Activated CD4-positive, alpha-beta T cell treated with anti-CD3 and anti-CD28 coated beads for 36 hours (primary cell): ENCODE data around the gene C16orf46. TPM values are rescaled to one million over a fixed set of nuclear protein-coding genes. Genes with fewer than 3 reads are reported as not detected.

Experiments used
- ATAC-seq: fragments of 200-7000 bp; cut with Tn5 transposase; one replicate; pipeline ENCODE4 v1.10.0; 2021; ENCODE audit warnings: mild to moderate bottlenecking, moderate library complexity
- CTCF ChIA-PET: fragments of 350-600 bp; sonication (Branson Sonifier 250); formaldehyde crosslinking; loops from one replicate; lab custom pipeline; 2021; ENCODE audit warnings: antibody characterized with exemption; lab: Charles Lee
- POLR2A ChIA-PET: fragments of 350-600 bp; sonication (Branson Sonifier 250); formaldehyde crosslinking; loops from one replicate; lab custom pipeline; 2021; ENCODE audit warnings: antibody characterized with exemption, inconsistent platforms; lab: Charles Lee
- DNase-seq: peaks from one replicate; pipeline ENCODE4 v3.0.0-alpha.2; 2020
- H3K27ac Mint-ChIP-seq: one replicate; pipeline ENCODE4 v1.8.0; 2021; ENCODE audit warnings: mixed read lengths
- H3K27me3 Mint-ChIP-seq: one replicate; pipeline ENCODE4 v1.8.0; 2021; ENCODE audit warnings: mixed read lengths
- H3K36me3 Mint-ChIP-seq: one replicate; pipeline ENCODE4 v1.8.0; 2021; ENCODE audit warnings: low read depth, mixed read lengths
- H3K4me1 Mint-ChIP-seq: one replicate; pipeline ENCODE4 v1.8.0; 2021; ENCODE audit warnings: mixed read lengths
- H3K4me3 Mint-ChIP-seq: one replicate; pipeline ENCODE4 v1.8.0; 2021; ENCODE audit warnings: mild to moderate bottlenecking, moderate library complexity, mixed read lengths
- H3K9me3 Mint-ChIP-seq: one replicate; pipeline ENCODE4 v1.8.0; 2021; ENCODE audit warnings: low read depth, mixed read lengths
- intact Hi-C, 2 experiments: fragments of 100-400 bp; cut with DNase I in 1 of 2; cut with micrococcal nuclease in 1 of 2; formaldehyde crosslinking; loops; one replicate each; pipeline versions ENCODE4 v1.14.2 to v1.15.1; 2022 to 2024; cut with DNase I, micrococcal nuclease
- total RNA-seq, 2 experiments: library from RNA; stranded (reverse); gene quantifications; one replicate each; pipeline ENCODE4 v1.2.3, GENCODE V29; 2021

The C16orf46 gene
- total RNA-seq, 2 experiments from 2014 or later: 0.28 to 0.34 TPM

DNA sequence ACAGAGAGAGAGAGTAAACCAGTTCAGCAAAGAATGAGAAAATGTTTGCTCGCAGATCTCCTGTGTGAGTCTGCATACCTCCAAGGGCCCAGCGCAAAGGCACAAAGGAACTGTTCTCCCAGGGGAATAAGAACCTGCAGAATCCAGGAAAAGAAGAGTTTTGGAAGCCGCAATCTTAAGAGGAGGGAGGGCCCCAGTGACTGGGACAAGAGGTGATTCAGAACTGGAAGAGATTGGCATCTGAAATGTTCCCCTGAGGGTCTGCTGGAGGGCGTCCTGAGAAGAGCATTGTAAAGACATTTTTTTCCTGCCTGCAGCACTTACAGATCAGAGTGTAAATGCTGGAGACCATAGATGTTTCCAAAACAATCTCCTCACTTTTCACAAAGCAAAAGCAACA is 35.3 kb downstream of the C16orf46 start:
- CTCF ChIA-PET: no interaction called here
- Mint-ChIP-seq H3K27ac (peak overlapping the region; percentile 13), H3K36me3 (peaks cover 38% of the 10 kb centered on the region)

GRCh38 chr16:81040842-81041241 is 36.2 kb downstream of the C16orf46 start:
- Mint-ChIP-seq H3K4me1 (peaks cover 30% of the 10 kb centered on the region), H3K36me3 (peaks cover 38% of the 10 kb centered on the region), H3K9me3 (no peaks in the 10 kb centered on the region), H3K27me3 (no peaks in the 10 kb centered on the region), H3K27ac (peak overlapping the region; percentile 16), H3K4me3 (no peak overlapping the region)
- ChIA-PET CTCF (interaction anchor here (0.6 kb wide), 1 partner anchor 412 kb away, joined by 3 read pairs; no protein-coding TSS in a partner anchor), POLR2A (no interaction called here)
- ATAC-seq (no peak), DNase-seq (no peak)
- intact Hi-C loops: no loop called here

More for the DNA sequence above, 35.3 kb downstream of the C16orf46 start:
- Mint-ChIP-seq H3K4me1 (peaks cover 28% of the 10 kb centered on the region), H3K27me3 (no peaks in the 10 kb centered on the region), H3K9me3 (no peaks in the 10 kb centered on the region), H3K4me3 (no peak overlapping the region)
- intact Hi-C loops: no loop called here
- ATAC-seq (no peak), DNase-seq (no peak)
- POLR2A ChIA-PET: no interaction called here

DNA sequence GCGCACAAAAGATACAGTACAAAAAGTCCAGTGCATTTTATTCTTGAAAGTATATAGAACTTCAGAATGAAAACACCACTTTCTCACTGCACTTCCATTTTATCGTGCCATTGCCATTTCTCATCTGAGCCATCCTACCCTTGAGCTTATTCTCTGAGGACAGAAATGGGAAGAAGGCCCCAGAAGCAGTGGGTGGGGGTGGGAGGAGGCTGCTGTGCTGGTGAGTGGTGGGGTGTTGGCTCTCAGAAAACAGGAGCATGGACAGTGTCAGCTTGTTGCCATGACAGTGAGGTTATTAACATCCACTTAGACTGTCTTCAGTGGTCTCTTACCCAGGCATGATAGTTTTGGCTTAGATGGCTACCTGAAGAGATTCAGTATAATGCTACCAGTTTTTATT is 36.9 kb downstream of the C16orf46 start:
- DNase-seq (no peak), ATAC-seq (no peak)
- Mint-ChIP-seq H3K9me3 (no peaks in the 10 kb centered on the region), H3K4me1 (peaks cover 30% of the 10 kb centered on the region), H3K36me3 (peaks cover 35% of the 10 kb centered on the region), H3K4me3 (no peak overlapping the region), H3K27ac (peak overlapping the region; percentile 22), H3K27me3 (no peaks in the 10 kb centered on the region)
- CTCF ChIA-PET: no interaction called here
- intact Hi-C loops: no loop called here
- POLR2A ChIA-PET: no interaction called here

DNA sequence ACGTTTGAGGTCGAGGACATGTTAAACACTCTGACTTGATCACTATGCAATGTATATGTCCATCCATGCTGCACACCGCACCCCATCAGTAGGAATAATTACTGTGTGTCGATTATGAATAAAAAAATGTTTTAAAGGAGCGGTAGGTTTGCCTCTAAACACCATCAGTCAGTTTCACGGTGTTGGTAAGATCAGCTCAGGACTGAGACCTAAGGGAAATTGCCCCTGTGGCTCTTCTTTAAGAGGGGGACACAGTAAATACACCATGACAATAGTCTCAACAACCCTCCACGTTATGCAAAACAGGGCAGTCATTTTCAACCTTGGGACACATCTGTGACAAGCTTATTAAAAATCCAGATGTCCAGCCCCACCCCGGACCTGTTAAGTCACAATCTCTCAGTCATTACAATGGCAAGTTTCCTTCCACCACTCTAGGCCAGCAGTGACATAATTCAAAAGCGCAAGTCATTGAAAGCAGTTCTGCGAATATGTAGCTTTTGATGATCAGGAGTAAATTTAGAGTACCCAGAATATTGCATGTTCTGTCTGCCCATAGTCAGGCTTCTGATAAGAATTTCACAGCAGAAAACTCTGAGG is 40.2 kb downstream of the C16orf46 start:
- ChIA-PET CTCF (interaction anchor here (0.5 to 4.0 kb wide), 9 partner anchors 9 to 162 kb away, joined by 3 to 51 read pairs (median 6); partner anchors contain the start of genes C16orf46, CENPN and CMC2), POLR2A (interaction anchor here (0.9 to 1.8 kb wide), 2 partner anchors 33 to 40 kb away, joined by 3 to 10 read pairs; partner anchors contain the start of gene C16orf46)
- peaks cover 15% of the 10 kb centered on the region for H3K36me3 Mint-ChIP-seq
- intact Hi-C loops: loop anchor here in 1 of 2 experiments (1.0 to 5.0 kb wide), 2 partner anchors 278 to 710 kb away; no protein-coding TSS in a partner anchor
- H3K27me3 Mint-ChIP-seq: no peaks in the 10 kb centered on the region
- ATAC-seq (no peak), DNase-seq (peak; percentile 11)
- peak overlapping the region; percentile 48 for H3K27ac Mint-ChIP-seq
- no peaks in the 10 kb centered on the region for H3K9me3 Mint-ChIP-seq
- H3K4me1 Mint-ChIP-seq: peaks cover 30% of the 10 kb centered on the region
- peak overlapping the region; percentile 80 for H3K4me3 Mint-ChIP-seq

GRCh38 chr16:81035975-81036750 is 40.9 kb downstream of the C16orf46 start:
- Mint-ChIP-seq H3K4me3 (peak overlapping the region; percentile 80), H3K27me3 (no peaks in the 10 kb centered on the region), H3K9me3 (no peaks in the 10 kb centered on the region), H3K36me3 (peaks cover 17% of the 10 kb centered on the region), H3K4me1 (peaks cover 30% of the 10 kb centered on the region), H3K27ac (peak overlapping the region; percentile 48)
- ATAC-seq (peak; percentile 71), DNase-seq (peak; percentile 67)
- POLR2A ChIA-PET: interaction anchor here (0.9 to 1.8 kb wide), 3 partner anchors 29 to 41 kb away, joined by 3 to 10 read pairs (median 9); partner anchors contain the start of genes C16orf46, CENPN and CMC2
- CTCF ChIA-PET: interaction anchor here (0.5 to 4.0 kb wide), 20 partner anchors 10 to 839 kb away, joined by 3 to 51 read pairs (median 4); partner anchors contain the start of genes C16orf46, CENPN and CMC2
- intact Hi-C loops: loop anchor here (1.0 to 5.0 kb wide), 7 partner anchors 29 to 711 kb away; partner anchors contain the start of genes CENPN (in 2 of the 2) and GCSH (in 2 of the 2)

DNA sequence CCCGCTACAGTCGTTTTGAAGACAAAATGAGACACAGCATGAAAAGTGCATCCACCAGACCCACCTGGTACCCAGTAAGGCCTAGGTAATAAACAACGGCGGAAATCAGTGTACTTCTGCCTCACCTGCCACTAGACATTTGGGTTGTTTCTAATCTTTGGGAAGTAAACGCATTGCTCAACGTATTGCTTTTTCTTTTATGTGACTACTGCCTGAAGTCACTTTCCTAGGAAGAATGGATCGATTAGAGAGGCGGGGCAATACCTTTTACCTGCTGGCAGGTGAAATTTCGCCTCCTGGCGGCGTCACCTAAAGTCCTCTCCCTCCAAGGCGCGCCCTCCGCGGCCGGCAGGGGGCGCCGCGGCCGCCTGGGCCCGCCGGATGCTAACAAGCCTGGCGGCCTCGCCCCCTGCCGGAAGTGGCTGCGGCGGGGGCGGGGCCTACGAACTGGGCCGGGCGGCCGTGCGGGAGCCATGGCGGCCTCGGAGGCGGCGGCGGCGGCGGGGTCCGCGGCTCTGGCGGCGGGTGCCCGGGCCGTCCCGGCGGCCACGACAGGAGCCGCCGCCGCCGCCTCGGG is 41.6 kb downstream of the C16orf46 start, which contains the start of gene ATMIN:
TSS of gene ATMIN (plus strand) at position 445 of the 577 bp plus-strand sequence. CDS start at position 474, 29 bp downstream.
- Mint-ChIP-seq H3K27me3 (no peaks in the 10 kb centered on the region), H3K36me3 (peaks cover 21% of the 10 kb centered on the region)

GRCh38 chr16:81029930-81030604 is 47.0 kb downstream of the C16orf46 start:
- ChIA-PET POLR2A (no interaction called here), CTCF (interaction anchor here (0.6 to 1.5 kb wide), 3 partner anchors 26 to 176 kb away, joined by 3 to 5 read pairs (median 4); no protein-coding TSS in a partner anchor)
- Mint-ChIP-seq H3K36me3 (peaks cover 57% of the 10 kb centered on the region), H3K9me3 (peaks cover 2% of the 10 kb centered on the region), H3K4me3 (no peak overlapping the region), H3K4me1 (peaks cover 8% of the 10 kb centered on the region), H3K27me3 (no peaks in the 10 kb centered on the region), H3K27ac (peak overlapping the region; percentile 69)
- ATAC-seq: peak; percentile 86
- DNase-seq: peak; percentile 54
- intact Hi-C loops: no loop called here

More for the DNA sequence above, 41.6 kb downstream of the C16orf46 start, which contains the start of gene ATMIN:
- Mint-ChIP-seq H3K27ac (peak within 1 kb of the TSS; percentile 48), H3K4me3 (peak within 1 kb of the TSS; percentile 80), H3K9me3 (no peaks in the 10 kb centered on the region), H3K4me1 (peaks cover 30% of the 10 kb centered on the region)
- peak; percentile 91 for ATAC-seq
- intact Hi-C loops: loop anchor here (1.0 to 5.0 kb wide), 6 partner anchors 28 to 712 kb away; partner anchors contain the start of genes CENPN (in 2 of the 2) and GCSH (in 2 of the 2)
- ChIA-PET CTCF (interaction anchor here (0.6 to 4.0 kb wide), 18 partner anchors 10 to 840 kb away, joined by 3 to 51 read pairs (median 4); partner anchors contain the start of genes C16orf46, CENPN and CMC2), POLR2A (interaction anchor here (0.9 to 1.8 kb wide), 3 partner anchors 29 to 41 kb away, joined by 3 to 10 read pairs (median 9); partner anchors contain the start of genes C16orf46, CENPN and CMC2)
- DNase-seq: peak; percentile 93

DNA sequence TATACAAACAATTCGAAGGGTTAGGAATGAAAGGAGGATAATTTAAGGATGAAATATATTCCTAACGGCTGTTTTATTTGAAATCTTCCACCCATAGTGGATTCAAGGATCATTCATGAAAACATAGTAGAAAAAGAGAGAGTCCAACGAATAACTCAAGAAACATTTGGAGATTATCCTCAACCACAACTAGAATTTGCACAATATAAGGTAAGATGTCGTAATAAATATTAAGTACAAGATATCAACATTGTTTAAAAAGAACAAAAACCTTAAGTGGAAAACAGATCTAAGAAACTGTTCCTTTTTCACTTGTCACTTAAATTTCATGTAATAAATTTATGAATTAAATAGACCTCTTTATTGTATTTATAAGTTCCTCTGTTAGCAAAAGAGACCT is 50.6 kb downstream of the C16orf46 start:
- ChIA-PET POLR2A (no interaction called here), CTCF (no interaction called here)
- DNase-seq: no peak
- no peak overlapping the region for H3K27ac Mint-ChIP-seq
- H3K4me3 Mint-ChIP-seq: no peak overlapping the region
- peaks cover 2% of the 10 kb centered on the region for H3K9me3 Mint-ChIP-seq
- peaks cover 75% of the 10 kb centered on the region for H3K36me3 Mint-ChIP-seq
- no peak for ATAC-seq
- no peaks in the 10 kb centered on the region for H3K27me3 Mint-ChIP-seq
- intact Hi-C loops: no loop called here
- H3K4me1 Mint-ChIP-seq: peaks cover 8% of the 10 kb centered on the region

DNA sequence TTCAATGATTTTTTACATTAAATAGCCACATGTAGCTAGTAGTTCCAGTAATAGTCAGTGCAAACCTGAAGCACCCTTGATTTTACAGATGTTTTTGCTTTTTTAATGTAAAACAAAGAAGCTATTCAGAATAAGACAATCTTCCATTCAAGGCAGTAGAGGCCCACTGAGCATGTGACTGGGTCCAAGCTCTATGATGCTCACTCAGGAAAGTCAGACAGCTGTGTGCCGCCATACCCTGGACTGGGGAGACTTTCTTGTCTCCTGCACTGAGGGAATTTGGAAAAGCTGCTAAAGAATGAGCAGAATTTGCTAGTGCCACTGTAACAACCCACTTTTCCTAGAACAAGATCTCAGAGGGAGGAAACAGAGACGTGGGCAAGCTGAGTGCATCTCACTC is 58.5 kb downstream of the C16orf46 start:
- ChIA-PET CTCF (interaction anchor here (0.9 to 2.2 kb wide), 5 partner anchors 10 to 98 kb away, joined by 3 to 9 read pairs (median 3); partner anchors contain the start of gene ATMIN), POLR2A (interaction anchor here (0.7 kb wide), 1 partner anchor 60 kb away, joined by 6 read pairs; no protein-coding TSS in a partner anchor)
- no peak overlapping the region for H3K27ac Mint-ChIP-seq
- H3K9me3 Mint-ChIP-seq: no peaks in the 10 kb centered on the region
- no peak for ATAC-seq
- intact Hi-C loops: no loop called here
- peaks cover 66% of the 10 kb centered on the region for H3K36me3 Mint-ChIP-seq
- no peak for DNase-seq
- H3K4me1 Mint-ChIP-seq: peaks cover 2% of the 10 kb centered on the region
- H3K27me3 Mint-ChIP-seq: no peaks in the 10 kb centered on the region
- H3K4me3 Mint-ChIP-seq: no peak overlapping the region

DNA sequence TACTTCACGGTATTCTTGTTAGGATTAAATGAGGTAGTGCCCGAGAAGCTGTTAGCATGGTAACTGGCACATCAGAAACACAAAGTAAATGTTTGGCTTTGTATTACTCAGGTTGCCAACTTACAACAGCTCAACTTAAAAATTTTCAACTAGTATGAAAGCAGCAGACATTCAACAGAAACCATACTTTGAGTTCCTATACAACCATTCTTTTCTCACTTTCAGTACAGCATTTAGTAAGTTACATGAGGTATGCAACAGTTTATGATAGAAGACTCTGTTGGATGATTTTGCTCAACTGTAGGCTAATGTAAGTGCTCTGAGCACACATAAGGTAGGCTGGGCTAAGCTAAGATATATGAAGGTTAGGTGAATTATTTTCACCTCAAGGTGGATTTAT is 62.4 kb downstream of the C16orf46 start:
- ChIA-PET POLR2A (no interaction called here), CTCF (interaction anchor here (1.3 to 1.4 kb wide), 2 partner anchors 11 to 20 kb away, joined by 4 to 6 read pairs; no protein-coding TSS in a partner anchor)
- H3K4me3 Mint-ChIP-seq: no peak overlapping the region
- no peak overlapping the region for H3K27ac Mint-ChIP-seq
- no peaks in the 10 kb centered on the region for H3K27me3 Mint-ChIP-seq
- no peaks in the 10 kb centered on the region for H3K9me3 Mint-ChIP-seq
- no peak for DNase-seq
- peak; percentile 55 for ATAC-seq
- intact Hi-C loops: no loop called here
- H3K36me3 Mint-ChIP-seq: peaks cover 69% of the 10 kb centered on the region
- H3K4me1 Mint-ChIP-seq: peaks cover 2% of the 10 kb centered on the region
